Aorta (tissue), 5 donors: ENCODE measurements around the gene NAGPA. TPM values are rescaled to one million over a fixed set of nuclear protein-coding genes. Genes with fewer than 3 reads are reported as not detected.

Experiments used
- ATAC-seq: fragments of 200-7000 bp; cut with Tn5 transposase; one replicate; pipeline ENCODE4 v1.9.1; 2022; ENCODE audit warnings: moderate library complexity; ENCODE audit not compliant: low FRiP score
- DNase-seq, 2 donors: peaks; one replicate each; pipeline ENCODE4 v3.0.0-alpha.2; 2020
- H3K27ac ChIP-seq, 2 donors: one replicate each; pipeline ENCODE4 v1.5.1; 2013; ENCODE audit warnings: low read length in 2 of 2, mild to moderate bottlenecking in 2 of 2, moderate library complexity in 2 of 2, control low read depth in 1 of 2, inconsistent platforms in 1 of 2, low read depth in 1 of 2
- H3K27me3 ChIP-seq, 2 donors: one replicate each; pipeline ENCODE4 v1.6.1; 2013; ENCODE audit warnings: control low read depth in 1 of 2, low read length in 1 of 2, mild to moderate bottlenecking in 1 of 2, moderate library complexity in 1 of 2; ENCODE audit not compliant: insufficient read depth in 2 of 2, control insufficient read depth in 1 of 2
- H3K36me3 ChIP-seq, 2 donors: one replicate each; pipeline ENCODE4 v1.6.1; 2013; ENCODE audit warnings: control low read depth in 1 of 2, low read length in 1 of 2, mild to moderate bottlenecking in 1 of 2; ENCODE audit not compliant: insufficient read depth in 2 of 2, control insufficient read depth in 1 of 2
- H3K4me1 ChIP-seq, 2 donors: one replicate each; pipeline ENCODE4 v1.6.1; 2013; ENCODE audit warnings: low read length in 2 of 2, control low read depth in 1 of 2, mild to moderate bottlenecking in 1 of 2, moderate library complexity in 1 of 2; ENCODE audit not compliant: insufficient read depth in 2 of 2, control insufficient read depth in 1 of 2
- H3K4me3 ChIP-seq, 2 donors: one replicate each; pipeline ENCODE4 v1.5.1; 2013; ENCODE audit warnings: low read length in 2 of 2, control low read depth in 1 of 2, mild to moderate bottlenecking in 1 of 2
- H3K9me3 ChIP-seq: one replicate; pipeline ENCODE4 v1.6.1; 2013; ENCODE audit warnings: mild to moderate bottlenecking, low read length; ENCODE audit not compliant: control insufficient read depth
- WGBS, 2 donors: extraction: QIAGEN DNeasy Blood & Tissue Kit; methylation state at CpG; one replicate each; pipeline ENCODE4 v1.1.7; 2013; 5-methylcytosine and 5-hydroxymethylcytosine counted together
- intact Hi-C, 2 donors: fragments of 100-400 bp; cut with DNase I; formaldehyde crosslinking; loops; one replicate each; pipeline versions ENCODE4 v1.14.2 to v1.15.0; 2022
- polyA plus RNA-seq, 2 donors: library from polyadenylated mRNA; stranded (reverse); fragments of 200-250 nt; gene quantifications; one replicate each; pipeline ENCODE4 v1.2.3, GENCODE V29; 2013
- total RNA-seq, 2 donors: library from RNA; stranded (reverse); fragmentation: NEBNext Ultra II Directional; extraction: Animal tissue kit (Norgen Biotek cat#: 25700); gene quantifications; one replicate each; pipeline ENCODE4 v1.2.1, GENCODE V29; 2021
- donor health status: healthy with polysubstance abuse.
- donor health status: Bipolar disorder and iron deficiency.
- donor health status: DM: no; HTN: no; CAD: no.
- donor health status: DM: no; HTN: no; CAD: no.
- donor health status: DM: yes; HTN: yes; CAD: no.

NAGPA gene
- total and polyA plus RNA-seq, 4 donors, result 4.0 to 10.9 (median 7.6) TPM

- Histone ChIP-seq H3K27ac (no peak overlapping the region), H3K36me3 (no peaks in the 10 kb centered on the region), H3K27me3 (no peaks in the 10 kb centered on the region), H3K9me3 (no peaks in the 10 kb centered on the region), H3K4me3 (no peak overlapping the region), H3K4me1 (no peaks in the 10 kb centered on the region)
- DNase-seq (peak in 1 of 2 donors; percentile 23), ATAC-seq (no peak)
- 27 to 35% methylated on average over 19 to 20 of the region's 20 CpGs for WGBS, 2 donors
- intact Hi-C loops, result no loop called here
These were observed 51.5 kb downstream of the NAGPA start for GRCh38 chr16:4982056-4982867.

GRCh38 chr16:4981473-4981872 is 52.3 kb downstream of the NAGPA start:
- Histone ChIP-seq H3K36me3 (no peaks in the 10 kb centered on the region), H3K27me3 (no peaks in the 10 kb centered on the region), H3K4me3 (no peak overlapping the region), H3K4me1 (no peaks in the 10 kb centered on the region), H3K27ac (no peak overlapping the region), H3K9me3 (no peaks in the 10 kb centered on the region)
- DNase-seq (peak in 1 of 2 donors; percentile 21), ATAC-seq (no peak)
- intact Hi-C loops, result no loop called here
- WGBS, 2 donors, result 76 to 86% methylated on average over 7 of the region's 7 CpGs

- ATAC-seq (no peak), DNase-seq (peak; percentile 21 to 33)
- 71 to 76% methylated on average over 10 of the region's 10 CpGs for WGBS, 2 donors
- no peaks in the 10 kb centered on the region for H3K27me3 ChIP-seq
- H3K4me1 ChIP-seq, result no peaks in the 10 kb centered on the region
- H3K36me3 ChIP-seq, result no peaks in the 10 kb centered on the region
- intact Hi-C loops, result no loop called here
- no peak overlapping the region for H3K27ac ChIP-seq
- H3K9me3 ChIP-seq, result no peaks in the 10 kb centered on the region
- H3K4me3 ChIP-seq, result no peak overlapping the region
These were observed 53.0 kb downstream of the NAGPA start for GRCh38 chr16:4980691-4981090.

GRCh38 chr16:4979736-4980660 is 53.7 kb downstream of the NAGPA start:
- no peaks in the 10 kb centered on the region for H3K9me3 ChIP-seq
- no peak overlapping the region for H3K27ac ChIP-seq
- no peaks in the 10 kb centered on the region for H3K27me3 ChIP-seq
- intact Hi-C loops, result no loop called here
- H3K4me3 ChIP-seq, result no peak overlapping the region
- peak in 1 of 2 donors; percentile 2 for DNase-seq
- H3K36me3 ChIP-seq, result no peaks in the 10 kb centered on the region
- WGBS, 2 donors, result 75 to 78% methylated on average over 25 of the region's 25 CpGs
- no peaks in the 10 kb centered on the region for H3K4me1 ChIP-seq
- ATAC-seq, result no peak

GRCh38 chr16:4979164-4979563 is 54.6 kb downstream of the NAGPA start:
- no peaks in the 10 kb centered on the region for H3K4me1 ChIP-seq
- H3K36me3 ChIP-seq, result no peaks in the 10 kb centered on the region
- 73 to 75% methylated on average over 7 of the region's 7 CpGs for WGBS, 2 donors
- H3K27ac ChIP-seq, result no peak overlapping the region
- H3K27me3 ChIP-seq, result no peaks in the 10 kb centered on the region
- no peaks in the 10 kb centered on the region for H3K9me3 ChIP-seq
- H3K4me3 ChIP-seq, result no peak overlapping the region
- intact Hi-C loops, result no loop called here
- ATAC-seq, result no peak
- no peak for DNase-seq

GRCh38 chr16:4976611-4977145 is 57.1 kb downstream of the NAGPA start:
- Histone ChIP-seq H3K9me3 (peaks cover 2% of the 10 kb centered on the region), H3K27me3 (no peaks in the 10 kb centered on the region), H3K4me1 (no peaks in the 10 kb centered on the region), H3K27ac (no peak overlapping the region), H3K36me3 (no peaks in the 10 kb centered on the region), H3K4me3 (no peak overlapping the region)
- WGBS, 2 donors, result 78 to 82% methylated on average over 5 of the region's 5 CpGs
- ATAC-seq, result no peak
- peak; percentile 9 to 44 for DNase-seq
- intact Hi-C loops, result no loop called here

GRCh38 chr16:4976079-4976478 is 57.7 kb downstream of the NAGPA start:
- intact Hi-C loops, result no loop called here
- Histone ChIP-seq H3K4me3 (no peak overlapping the region), H3K27ac (no peak overlapping the region), H3K27me3 (no peaks in the 10 kb centered on the region), H3K9me3 (peaks cover 2% of the 10 kb centered on the region), H3K36me3 (no peaks in the 10 kb centered on the region), H3K4me1 (no peaks in the 10 kb centered on the region)
- WGBS, 2 donors, result 84 to 91% methylated on average over 2 of the region's 2 CpGs
- no peak for ATAC-seq
- peak; percentile 1 to 6 for DNase-seq
